ENCODE measurements around the gene CMTR1.

Gene CMTR1

GRCh38 chr6:37523412-37523811 is 90.4 kb downstream of the CMTR1 start:
- H3K4me1 ChIP-seq = no peaks in the 10 kb centered on the region
- H3K27me3 ChIP-seq (ENCODE audit: control insufficient read depth, insufficient read depth, low read length) = no peaks in the 10 kb centered on the region
- H3K9ac ChIP-seq = no peak overlapping the region
- H3K79me2 ChIP-seq = no peaks in the 10 kb centered on the region
- no peak overlapping the region for H3K27ac ChIP-seq
- H3K36me3 ChIP-seq (ENCODE audit: control insufficient read depth, insufficient read depth, low read length) = no peaks in the 10 kb centered on the region
- no peak overlapping the region for H3K4me3 ChIP-seq (ENCODE audit: low read depth, low read length)
- TF ChIP-seq CTCF (IDR thresholded peaks at IDR 0.05) = no peak
- no peak overlapping the region for H2AFZ ChIP-seq
- H3K4me2 ChIP-seq (ENCODE audit: low read length) = no peak overlapping the region
- no peaks in the 10 kb centered on the region for H3K9me3 ChIP-seq (ENCODE audit: control insufficient read depth, low read length)

DNA sequence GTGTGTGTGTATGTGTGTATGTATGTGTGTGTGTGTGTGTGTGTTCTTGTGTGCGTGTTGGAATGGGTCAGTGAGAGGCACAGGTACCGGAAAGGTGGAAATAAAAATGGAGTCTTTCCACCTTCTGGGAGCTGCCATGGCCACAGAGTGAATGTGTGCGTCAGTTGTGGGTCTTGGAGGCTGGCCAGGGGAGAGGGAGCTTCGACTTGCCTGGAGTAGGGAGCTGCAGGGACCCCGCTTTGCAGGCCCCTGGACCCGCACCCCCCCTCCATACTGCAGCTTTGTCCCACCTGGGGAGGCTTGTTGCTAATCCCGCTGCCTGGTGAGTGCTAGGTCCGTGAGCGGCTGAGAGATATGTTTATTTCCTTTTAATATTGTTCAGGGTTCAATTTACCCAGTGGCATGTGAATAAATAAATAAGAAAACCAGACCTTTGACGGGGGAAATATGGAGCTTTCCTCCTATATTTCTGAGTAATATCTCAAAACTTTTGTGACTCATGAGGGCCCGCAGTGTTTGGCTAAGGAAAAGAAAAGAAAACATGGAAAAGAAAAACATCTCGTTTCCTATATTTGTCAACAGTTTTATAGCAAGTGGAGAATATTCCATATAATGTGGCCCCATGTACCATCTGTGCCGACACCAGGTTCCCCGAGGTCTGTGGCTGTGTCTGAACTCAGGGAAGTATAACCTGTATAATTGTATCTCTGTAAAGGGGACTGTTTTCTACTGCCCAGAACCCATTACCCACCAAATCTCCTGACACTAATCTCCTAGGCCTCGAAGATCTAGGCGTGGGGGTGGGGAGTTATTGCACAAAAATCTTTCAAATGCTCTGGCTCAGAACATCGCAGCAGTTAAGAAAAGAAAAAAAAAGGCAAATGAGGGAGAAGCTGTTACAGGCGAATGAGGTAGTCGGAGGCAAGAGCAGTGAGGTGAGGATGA is 91.3 kb downstream of the CMTR1 start:
- Histone ChIP-seq H3K36me3 (ENCODE audit: control insufficient read depth, insufficient read depth, low read length) (no peaks in the 10 kb centered on the region), H3K79me2 (no peaks in the 10 kb centered on the region), H3K9ac (no peak overlapping the region), H3K27ac (no peak overlapping the region), H3K4me3 (ENCODE audit: low read depth, low read length) (no peak overlapping the region), H2AFZ (no peak overlapping the region), H3K27me3 (ENCODE audit: control insufficient read depth, insufficient read depth, low read length) (no peaks in the 10 kb centered on the region), H3K4me2 (ENCODE audit: low read length) (no peak overlapping the region), H3K4me1 (no peaks in the 10 kb centered on the region), H3K9me3 (ENCODE audit: control insufficient read depth, low read length) (no peaks in the 10 kb centered on the region)
- no peak for TF ChIP-seq CTCF (IDR thresholded peaks at IDR 0.05)

DNA sequence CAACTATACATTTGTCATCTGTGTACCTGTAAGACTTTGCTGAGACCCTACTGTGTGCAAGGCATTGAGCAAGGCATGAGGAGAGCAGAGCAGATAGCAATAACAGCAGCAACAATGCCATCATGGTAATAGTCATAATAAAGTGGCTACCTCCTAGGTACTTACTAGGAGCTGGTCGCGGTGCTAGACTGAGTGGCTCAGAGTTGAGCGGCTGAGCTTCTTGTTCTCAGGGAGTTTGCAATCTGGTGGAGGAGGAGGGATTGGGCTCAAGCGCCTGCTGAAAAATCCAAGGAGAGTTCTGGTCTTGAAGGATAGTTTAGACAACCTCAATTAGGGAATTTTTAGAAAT is 91.9 kb downstream of the CMTR1 start:
- no peak overlapping the region for H3K9ac ChIP-seq

GRCh38 chr6:37525460-37526357 is 92.7 kb downstream of the CMTR1 start:
- Histone ChIP-seq H3K4me2 (ENCODE audit: low read length) (no peak overlapping the region), H2AFZ (no peak overlapping the region), H3K9ac (no peak overlapping the region), H3K9me3 (ENCODE audit: control insufficient read depth, low read length) (no peaks in the 10 kb centered on the region), H3K4me1 (no peaks in the 10 kb centered on the region), H3K27ac (no peak overlapping the region), H3K4me3 (ENCODE audit: low read depth, low read length) (no peak overlapping the region), H3K36me3 (ENCODE audit: control insufficient read depth, insufficient read depth, low read length) (no peaks in the 10 kb centered on the region), H3K79me2 (no peaks in the 10 kb centered on the region), H3K27me3 (ENCODE audit: control insufficient read depth, insufficient read depth, low read length) (no peaks in the 10 kb centered on the region)
- no peak for TF ChIP-seq CTCF (IDR thresholded peaks at IDR 0.05)

More for the DNA sequence above, 91.9 kb downstream of the CMTR1 start:
- no peaks in the 10 kb centered on the region for H3K27me3 ChIP-seq (ENCODE audit: control insufficient read depth, insufficient read depth, low read length)
- H3K36me3 ChIP-seq (ENCODE audit: control insufficient read depth, insufficient read depth, low read length) = no peaks in the 10 kb centered on the region
- no peaks in the 10 kb centered on the region for H3K9me3 ChIP-seq (ENCODE audit: control insufficient read depth, low read length)
- no peak overlapping the region for H3K4me2 ChIP-seq (ENCODE audit: low read length)
- no peak overlapping the region for H3K4me3 ChIP-seq (ENCODE audit: low read depth, low read length)
- H3K27ac ChIP-seq = no peak overlapping the region
- no peaks in the 10 kb centered on the region for H3K4me1 ChIP-seq
- H3K79me2 ChIP-seq = no peaks in the 10 kb centered on the region
- H2AFZ ChIP-seq = no peak overlapping the region
- TF ChIP-seq CTCF (IDR thresholded peaks at IDR 0.05) = no peak

Measured in parathyroid adenoma (tissue), 2 donors.